H7 (cell line): ENCODE measurements around the gene RHO. TPM values are rescaled to one million over a fixed set of nuclear protein-coding genes. Genes with fewer than 3 reads are reported as not detected.
"Not testable (repeated sequence)": the region's sequence is repeated elsewhere in the genome, so short reads cannot be mapped to it uniquely, and the experiment has no call there.

Experiments used
- DNase-seq: peaks from one replicate; pipeline ENCODE4 v3.0.0; 2012
- H3K27me3 ChIP-seq: 2 replicates; pipeline ENCODE4 v1.6.0; 2011; ENCODE audit warnings: mild to moderate bottlenecking, low read length; ENCODE audit not compliant: control insufficient read depth, insufficient read depth
- H3K36me3 ChIP-seq: replicated peaks from 2 replicates; pipeline ENCODE4 v1.5.1; 2011; ENCODE audit warnings: low read length; ENCODE audit not compliant: control insufficient read depth, insufficient read depth
- H3K4me3 ChIP-seq: 2 replicates; pipeline ENCODE4 v1.5.1; 2011; ENCODE audit warnings: low read depth, mild to moderate bottlenecking, control low read depth, low read length, moderate library complexity; ENCODE audit not compliant: insufficient read depth
- total RNA-seq: library from RNA; depleted of rRNA; stranded (reverse); fragments of >200 nt; shearing (Covaris generic); gene quantifications from 2 replicates; pipeline ENCODE4 v1.2.3, GENCODE V29; 2014

The RHO gene
- total RNA-seq, 1 experiment from 2014 or later, result 0.17 TPM

DNA sequence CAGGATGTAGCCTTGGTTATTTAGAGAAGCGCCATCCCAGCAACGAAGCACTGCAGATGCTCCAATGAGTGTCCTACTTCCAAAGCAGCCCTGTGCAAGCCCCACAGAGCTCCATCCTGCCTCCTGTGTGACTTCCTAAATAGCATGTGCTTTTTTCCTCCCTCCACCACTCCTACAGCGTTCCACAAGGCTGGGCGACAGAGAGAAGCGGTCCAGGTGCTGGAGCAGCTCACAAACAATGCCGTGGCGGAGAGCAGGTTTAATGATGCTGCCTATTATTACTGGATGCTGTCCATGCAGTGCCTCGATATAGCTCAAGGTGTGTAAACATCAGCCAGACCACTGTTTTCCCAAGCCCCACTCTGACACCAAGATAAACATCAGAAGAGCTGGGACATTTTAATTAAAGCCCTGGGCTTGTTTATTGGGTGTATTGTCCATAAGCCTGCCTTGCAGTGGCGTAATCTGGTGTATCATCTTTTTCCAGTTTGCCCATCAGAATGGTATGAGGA is 22.2 kb upstream of the RHO start:
- Histone ChIP-seq H3K27me3 (no peaks in the 10 kb centered on the region), H3K4me3 (no peak overlapping the region), H3K36me3 (peaks cover 3% of the 10 kb centered on the region)
- DNase-seq, result no peak

DNA sequence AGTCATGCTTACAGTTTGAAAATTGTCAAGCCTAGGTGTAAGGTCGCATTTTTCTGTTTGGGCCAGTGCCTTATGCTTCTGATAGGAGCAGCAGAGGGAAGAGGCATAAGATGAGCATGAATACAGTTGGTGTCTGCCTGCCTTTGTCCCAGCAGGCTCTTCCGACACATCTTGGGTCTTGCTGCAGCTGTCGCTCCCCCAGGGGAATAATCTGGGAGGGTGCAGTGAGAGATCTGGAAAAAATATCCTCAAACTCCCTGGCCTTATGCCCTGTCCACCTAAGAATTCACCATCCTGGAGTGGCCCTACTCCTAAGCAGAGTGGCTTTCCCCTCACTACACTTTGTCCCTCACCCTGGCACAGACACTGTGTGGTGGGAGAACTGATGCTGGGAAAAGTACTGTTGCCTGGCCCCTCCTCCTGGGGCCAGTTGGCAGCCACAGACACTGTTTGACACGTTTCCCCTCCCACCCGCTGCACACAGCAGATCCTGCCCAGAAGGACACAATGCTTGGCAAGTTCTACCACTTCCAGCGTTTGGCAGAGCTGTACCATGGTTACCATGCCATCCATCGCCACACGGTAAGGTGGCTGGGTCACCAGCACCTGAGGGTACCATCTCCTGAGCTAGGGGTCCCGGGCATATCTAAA is 21.1 kb upstream of the RHO start:
- no peak for DNase-seq
- peaks cover 3% of the 10 kb centered on the region for H3K36me3 ChIP-seq
- no peaks in the 10 kb centered on the region for H3K27me3 ChIP-seq
- H3K4me3 ChIP-seq, result no peak overlapping the region

DNA sequence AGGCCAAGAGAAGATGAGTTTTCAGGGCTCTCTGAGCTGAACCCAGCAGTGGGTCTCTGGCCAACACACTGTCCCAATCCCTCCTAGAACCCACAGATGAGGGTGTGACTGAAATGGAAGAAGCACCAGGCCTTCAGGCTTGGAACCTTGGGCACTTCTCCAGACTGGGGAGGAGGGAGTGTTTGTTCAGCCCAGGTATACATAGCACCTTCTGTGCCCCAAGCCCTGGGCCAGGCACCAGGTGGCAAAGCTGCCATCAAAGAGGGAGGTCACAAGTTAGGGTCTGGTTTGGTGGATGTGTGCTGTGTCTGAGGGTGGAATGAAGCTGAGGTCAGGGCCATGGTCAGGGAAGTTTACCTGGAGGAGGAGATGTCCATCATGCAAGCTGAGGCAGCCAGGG is 15.8 kb upstream of the RHO start:
- no peak for DNase-seq
- H3K27me3 ChIP-seq, result no peaks in the 10 kb centered on the region
- no peak overlapping the region for H3K4me3 ChIP-seq

DNA sequence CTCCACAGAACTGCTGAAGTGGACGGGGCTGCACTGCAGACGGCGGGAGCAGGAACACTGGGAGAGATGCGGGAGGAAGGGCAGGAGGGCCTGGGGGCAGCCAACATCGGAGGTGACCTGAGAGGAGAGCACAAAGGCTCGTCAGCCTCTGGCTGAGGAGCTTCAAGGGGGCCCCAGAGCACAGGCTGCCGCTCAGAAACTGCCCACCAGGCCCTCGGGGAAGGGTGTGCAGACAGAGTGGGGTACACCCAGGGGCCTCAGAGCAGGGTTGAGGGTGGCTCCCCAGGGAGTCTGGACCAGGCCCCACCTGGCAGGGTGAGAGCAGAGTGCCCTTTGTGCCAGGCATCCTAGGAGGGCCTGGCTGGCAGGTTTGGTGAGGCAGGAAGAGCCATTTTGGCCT is 14.7 kb upstream of the RHO start:
- H3K4me3 ChIP-seq, result no peak overlapping the region
- no peaks in the 10 kb centered on the region; the same call in none of the 2 replicates for H3K36me3 ChIP-seq
- DNase-seq, result peak; percentile 36
- H3K27me3 ChIP-seq, result no peaks in the 10 kb centered on the region

More for the DNA sequence above, 15.8 kb upstream of the RHO start:
- no peaks in the 10 kb centered on the region; the same call in none of the 2 replicates for H3K36me3 ChIP-seq

DNA sequence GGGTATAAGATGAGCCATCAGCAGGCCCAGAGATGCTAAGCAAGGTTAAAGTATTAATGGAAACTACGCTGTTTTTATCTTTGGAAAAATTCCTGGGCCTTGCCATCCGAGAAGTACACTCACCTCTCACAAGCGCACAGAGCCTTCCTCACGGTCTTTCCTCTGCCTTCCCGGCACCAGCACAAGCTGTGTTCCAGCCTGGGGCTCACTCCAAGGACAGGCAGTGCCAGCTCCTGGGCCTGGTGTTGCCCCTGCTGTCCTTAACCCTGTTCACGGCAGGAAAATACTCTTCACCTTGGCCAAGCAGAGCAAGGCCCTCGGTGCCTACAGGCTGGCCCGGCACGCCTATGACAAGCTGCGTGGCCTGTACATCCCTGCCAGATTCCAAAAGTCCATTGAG is 14.3 kb upstream of the RHO start:
- Histone ChIP-seq H3K27me3 (no peaks in the 10 kb centered on the region), H3K4me3 (no peak overlapping the region), H3K36me3 (no peaks in the 10 kb centered on the region; the same call in none of the 2 replicates)
- DNase-seq, result peak; percentile 25

DNA sequence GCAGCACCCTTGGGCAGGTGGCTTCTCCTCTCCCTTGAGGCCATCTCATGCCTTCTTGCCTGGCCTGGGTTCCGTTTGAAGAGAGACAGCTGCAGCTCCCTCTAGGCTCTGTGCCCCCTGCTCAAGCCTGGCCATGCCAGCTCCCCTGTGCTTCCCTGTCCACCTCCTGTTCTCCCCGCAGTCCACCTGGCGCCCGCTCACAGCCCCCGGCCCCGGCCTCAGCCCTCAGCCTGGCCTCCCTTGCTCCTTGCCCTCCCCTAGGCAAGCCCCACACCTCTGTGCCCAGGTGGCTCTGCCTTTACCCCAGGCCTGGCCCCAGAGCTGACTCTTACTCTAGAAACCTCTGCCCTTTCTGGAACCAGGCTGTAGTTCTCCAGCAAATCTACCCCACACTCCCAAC is 13.9 kb upstream of the RHO start:
- H3K36me3 ChIP-seq, result no peaks in the 10 kb centered on the region; the same call in none of the 2 replicates
- H3K4me3 ChIP-seq, result no peak overlapping the region
- peak; percentile 38 for DNase-seq
- no peaks in the 10 kb centered on the region for H3K27me3 ChIP-seq

DNA sequence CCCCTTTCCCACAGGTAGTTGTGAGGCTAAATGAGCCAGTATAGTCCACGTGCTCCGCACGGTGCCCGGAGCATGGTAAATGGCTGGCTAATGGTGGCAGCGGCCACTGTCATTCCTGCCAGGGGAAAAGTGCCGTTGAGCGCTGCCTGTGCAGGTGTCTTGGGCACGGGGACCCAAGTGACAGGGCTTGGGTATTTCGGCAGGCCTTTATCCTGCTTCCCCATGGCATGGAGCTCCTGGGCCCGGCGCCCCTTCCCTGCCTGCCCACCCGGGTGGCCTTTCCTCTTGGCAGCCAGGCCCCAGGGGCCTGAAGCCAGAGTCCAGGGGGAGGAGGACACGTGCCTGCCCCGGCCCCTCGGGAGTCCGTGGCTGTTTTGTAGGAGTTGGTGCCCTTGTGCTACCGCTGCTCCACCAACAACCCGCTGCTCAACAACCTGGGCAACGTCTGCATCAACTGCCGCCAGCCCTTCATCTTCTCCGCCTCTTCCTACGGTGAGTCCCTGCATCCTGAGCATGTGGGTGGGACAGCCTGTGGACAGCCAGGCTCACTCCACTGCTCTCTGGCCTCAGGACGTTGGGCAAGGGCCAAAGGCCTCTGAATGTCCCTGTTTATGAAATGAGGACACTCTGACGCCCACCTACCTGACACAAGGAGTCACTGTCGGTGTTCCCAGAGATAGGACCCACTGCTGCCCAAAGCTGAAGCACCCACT is 13.2 kb upstream of the RHO start:
- H3K36me3 ChIP-seq, DNase-seq, H3K27me3 ChIP-seq, H3K4me3 ChIP-seq: not testable (repeated sequence)

DNA sequence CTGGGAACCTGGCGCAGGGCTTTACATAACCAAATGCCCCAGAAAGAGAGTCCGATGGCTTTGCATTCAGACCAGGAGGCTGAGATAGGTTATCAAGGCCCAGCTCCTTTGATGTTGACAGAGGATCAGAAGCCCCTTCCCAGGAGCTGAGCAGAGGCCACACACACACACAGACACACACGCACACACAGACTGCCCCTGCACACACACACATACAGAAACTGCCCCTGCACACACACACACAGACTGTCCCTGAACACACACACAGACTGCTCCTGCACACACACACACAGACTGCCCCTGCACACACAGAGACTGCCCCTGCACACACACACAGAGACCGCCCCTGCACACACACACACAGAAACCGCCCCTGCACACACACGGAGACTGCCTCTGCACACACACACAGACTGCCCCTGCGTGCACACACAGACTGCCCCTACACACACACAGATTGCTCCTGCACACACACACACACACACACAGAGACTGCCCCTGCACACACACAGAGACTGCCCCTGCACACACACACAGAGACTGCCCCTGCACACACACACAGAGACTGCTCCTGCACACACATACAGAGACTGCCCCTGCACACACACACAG is 12.5 kb upstream of the RHO start:
- H3K27me3 ChIP-seq, DNase-seq, H3K4me3 ChIP-seq, H3K36me3 ChIP-seq: not testable (repeated sequence)

DNA sequence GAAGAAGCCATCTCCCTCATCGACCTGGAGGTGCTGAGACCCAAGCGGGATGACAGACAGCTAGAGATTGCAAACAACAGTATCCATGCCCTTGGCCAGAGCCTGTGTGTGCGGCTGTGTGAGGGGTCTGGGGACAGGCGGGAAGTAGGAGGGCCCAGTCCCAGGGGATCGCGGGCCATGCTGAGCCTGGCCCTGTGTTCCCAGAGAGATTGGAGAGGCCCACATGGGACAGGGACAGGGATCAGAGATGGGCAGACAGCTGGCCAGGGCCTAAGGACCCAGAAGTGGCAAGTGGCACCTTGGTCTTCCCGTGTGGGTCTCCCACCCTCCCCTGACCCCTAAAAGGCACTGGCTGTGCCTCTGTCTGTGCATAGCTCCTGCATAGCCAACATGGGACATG is 10.9 kb upstream of the RHO start:
- no peaks in the 10 kb centered on the region; the same call in none of the 2 replicates for H3K36me3 ChIP-seq
- DNase-seq, result peak; percentile 40
- H3K27me3 ChIP-seq, result no peaks in the 10 kb centered on the region
- H3K4me3 ChIP-seq, result no peak overlapping the region

DNA sequence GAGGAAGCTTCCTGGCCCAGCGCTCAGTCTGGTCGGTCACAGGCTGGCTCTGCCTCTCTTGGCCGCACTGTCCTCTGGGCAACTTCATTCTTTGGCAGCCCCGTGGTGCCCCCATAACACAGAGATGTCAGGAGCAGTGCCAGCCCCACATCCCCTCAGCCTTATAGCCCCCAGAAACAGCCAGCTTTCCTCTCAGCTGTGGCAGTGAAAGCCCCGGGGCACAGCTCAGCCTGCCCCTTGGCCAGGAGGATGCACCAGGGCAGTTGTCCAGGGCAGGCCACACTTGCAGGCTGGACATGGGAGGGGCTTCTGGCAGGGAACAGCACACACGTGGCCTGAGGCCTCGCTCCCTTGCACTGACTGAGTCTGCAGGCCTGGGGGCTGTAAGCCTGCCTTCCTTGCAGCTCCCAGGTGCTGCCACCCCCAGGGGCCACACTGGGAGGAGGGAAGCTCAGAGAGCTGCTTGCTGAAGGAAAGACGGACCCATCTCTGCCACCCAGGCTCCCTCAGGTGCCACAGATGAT is 10.3 kb upstream of the RHO start:
- H3K36me3 ChIP-seq, result no peaks in the 10 kb centered on the region; the same call in none of the 2 replicates
- no peaks in the 10 kb centered on the region for H3K27me3 ChIP-seq
- peak; percentile 37 for DNase-seq
- H3K4me3 ChIP-seq, result no peak overlapping the region

DNA sequence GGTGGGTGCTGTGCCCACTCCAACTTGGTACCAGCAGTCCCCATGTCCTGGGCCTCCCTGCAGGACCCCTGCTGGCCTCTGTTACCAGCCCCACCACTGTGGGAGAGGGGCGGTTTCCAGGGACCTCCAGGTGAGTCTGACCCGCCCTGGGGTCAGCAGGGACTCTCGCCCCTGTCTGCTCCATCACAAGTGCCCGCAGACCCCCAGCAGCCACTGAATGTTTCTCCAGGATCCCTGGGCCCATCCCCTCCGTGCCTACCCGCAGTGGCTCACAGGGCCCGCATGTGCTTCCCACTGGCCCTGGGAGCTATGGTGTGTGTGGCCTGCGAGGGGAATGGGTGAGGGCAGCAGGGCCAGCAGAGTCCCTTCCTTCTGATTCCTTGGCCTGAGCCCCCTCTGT is 9.9 kb upstream of the RHO start:
- peak; percentile 42 for DNase-seq
- H3K36me3 ChIP-seq, result no peaks in the 10 kb centered on the region; the same call in none of the 2 replicates
- no peak overlapping the region for H3K4me3 ChIP-seq
- H3K27me3 ChIP-seq, result no peaks in the 10 kb centered on the region

DNA sequence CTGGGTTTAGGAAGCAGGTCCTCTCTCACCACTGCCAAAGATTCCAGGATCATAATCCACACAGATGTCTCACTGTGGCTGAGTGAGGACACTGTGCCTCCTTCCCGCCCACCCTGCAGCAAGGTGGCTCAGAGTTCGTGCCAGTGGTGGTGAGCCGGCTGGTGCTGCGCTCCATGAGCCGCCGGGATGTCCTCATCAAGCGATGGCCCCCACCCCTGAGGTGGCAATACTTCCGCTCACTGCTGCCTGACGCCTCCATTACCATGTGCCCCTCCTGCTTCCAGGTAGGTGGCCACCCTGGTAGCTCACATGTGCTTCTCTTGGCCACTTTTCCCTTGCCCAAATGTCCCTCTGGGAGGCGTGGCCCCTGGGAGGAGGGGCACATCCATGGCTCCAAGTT is 9.0 kb upstream of the RHO start:
- no peaks in the 10 kb centered on the region; the same call in none of the 2 replicates for H3K36me3 ChIP-seq
- DNase-seq, result peak; percentile 42
- H3K4me3 ChIP-seq, result no peak overlapping the region
- H3K27me3 ChIP-seq, result no peaks in the 10 kb centered on the region

DNA sequence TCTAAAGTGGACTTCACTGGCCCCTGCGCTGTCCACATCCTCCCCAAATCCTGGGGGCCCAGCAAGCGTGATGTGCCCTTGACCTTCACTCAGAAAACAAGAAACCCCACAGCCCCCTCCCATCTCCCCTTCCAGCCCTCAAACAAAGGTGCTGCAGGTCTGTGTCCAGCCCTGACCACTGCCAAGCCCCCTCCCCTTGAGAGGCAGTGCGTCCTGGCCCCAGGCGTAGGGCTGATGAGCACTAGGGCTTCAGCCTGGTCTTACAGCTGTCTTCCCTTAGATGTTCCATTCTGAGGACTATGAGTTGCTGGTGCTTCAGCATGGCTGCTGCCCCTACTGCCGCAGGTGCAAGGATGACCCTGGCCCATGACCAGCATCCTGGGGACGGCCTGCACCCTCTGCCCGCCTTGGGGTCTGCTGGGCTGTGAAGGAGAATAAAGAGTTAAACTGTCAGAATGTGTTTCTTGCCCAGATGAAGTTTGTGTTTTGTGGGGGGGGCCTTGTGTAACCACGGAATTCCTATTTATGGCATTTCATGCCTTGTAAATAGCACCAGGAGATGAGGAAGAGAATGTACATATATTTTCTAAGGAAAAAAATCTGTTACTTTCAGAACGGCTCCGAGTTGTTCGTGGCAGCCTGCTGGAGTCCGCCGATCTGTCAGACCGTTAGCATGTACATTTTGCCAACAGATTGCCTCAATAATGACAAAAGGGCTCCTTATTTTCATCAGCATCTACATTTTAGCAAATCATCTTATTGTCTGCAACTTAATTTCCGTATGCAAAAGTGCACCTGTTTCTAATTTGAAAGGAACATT is 8.3 kb upstream of the RHO start:
- Histone ChIP-seq H3K4me3 (no peak overlapping the region), H3K36me3 (no peaks in the 10 kb centered on the region; the same call in none of the 2 replicates), H3K27me3 (no peaks in the 10 kb centered on the region)
- peak; percentile 40 for DNase-seq

DNA sequence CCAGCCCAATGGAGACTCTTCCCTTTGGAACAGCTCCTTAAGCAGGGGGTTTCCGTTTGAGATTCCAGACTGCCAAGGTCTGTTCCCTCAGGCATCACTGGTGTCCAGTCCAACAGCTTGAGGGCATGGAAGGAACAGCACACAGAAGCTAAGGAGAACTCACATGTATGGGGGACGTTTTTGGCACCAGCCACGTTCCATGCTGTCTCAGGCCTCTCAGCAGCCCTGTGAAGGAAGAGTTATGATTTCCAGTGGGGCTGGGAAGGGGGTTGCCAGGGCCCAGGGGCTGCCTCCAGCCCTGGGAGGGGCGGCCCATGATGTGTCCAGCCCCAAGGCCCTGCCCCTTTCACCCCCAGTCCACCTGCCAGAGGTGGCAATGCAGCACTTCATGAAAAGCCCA is 7.5 kb upstream of the RHO start:
- no peak overlapping the region for H3K4me3 ChIP-seq
- H3K27me3 ChIP-seq, result no peaks in the 10 kb centered on the region
- H3K36me3 ChIP-seq, result no peaks in the 10 kb centered on the region; the same call in none of the 2 replicates
- peak; percentile 62 for DNase-seq
